RPMI8226 (cell line): Measurements from ENCODE around the gene NSUN2.
A peak's percentile ranks its signal among the peaks of the same experiment; 100 is the strongest.
"Not testable (repeated sequence)": the region's sequence is repeated elsewhere in the genome, so short reads cannot be mapped to it uniquely, and the experiment has no call there.

ENCODE experiments used
- DNase-seq: peaks from one replicate; pipeline ENCODE4 v3.0.0-alpha.2; 2015

The NSUN2 gene

GRCh38 chr5:6632888-6633468 is at the start of gene NSUN2, which contains the start of gene SRD5A1:
TSS of gene NSUN2 (minus strand) at chr5:6633044. CDS start at chr5:6632979, 65 bp downstream.
TSS of gene SRD5A1 (plus strand) at chr5:6633440. CDS start at chr5:6633577, 137 bp downstream.
- peak; percentile 87 for DNase-seq

- DNase-seq, result no peak
Measured at GRCh38 chr5:6682239-6682638, 49.4 kb upstream of the NSUN2 start.

GRCh38 chr5:6681682-6682081 is 48.8 kb upstream of the NSUN2 start:
- no peak for DNase-seq

GRCh38 chr5:6680922-6681321 is 48.1 kb upstream of the NSUN2 start:
- no peak for DNase-seq

- DNase-seq, result no peak
Measured at GRCh38 chr5:6678385-6678784, 45.5 kb upstream of the NSUN2 start.

GRCh38 chr5:6676702-6677101 is 43.9 kb upstream of the NSUN2 start:
- DNase-seq, result no peak

GRCh38 chr5:6675784-6676491 is 43.1 kb upstream of the NSUN2 start:
- no peak for DNase-seq

GRCh38 chr5:6674886-6675285 is 42.0 kb upstream of the NSUN2 start:
- DNase-seq, result no peak

- DNase-seq, result no peak
Measured at GRCh38 chr5:6674421-6674820, 41.6 kb upstream of the NSUN2 start.

GRCh38 chr5:6673963-6674362 is 41.1 kb upstream of the NSUN2 start:
- DNase-seq, result no peak

- DNase-seq, result no peak
Measured at GRCh38 chr5:6673031-6673430, 40.2 kb upstream of the NSUN2 start.

- not testable (repeated sequence) for DNase-seq
Measured at GRCh38 chr5:6668717-6669116, 35.9 kb upstream of the NSUN2 start.

GRCh38 chr5:6667648-6668047 is 34.8 kb upstream of the NSUN2 start:
- no peak for DNase-seq

- no peak for DNase-seq
Measured at GRCh38 chr5:6666762-6667161, 33.9 kb upstream of the NSUN2 start.

- no peak for DNase-seq
Measured at GRCh38 chr5:6660688-6661087, 27.8 kb upstream of the NSUN2 start.

- no peak for DNase-seq
Measured at GRCh38 chr5:6659941-6660684, 27.3 kb upstream of the NSUN2 start.

- no peak for DNase-seq
Measured at GRCh38 chr5:6656680-6657079, 23.8 kb upstream of the NSUN2 start.

- no peak for DNase-seq
Measured at GRCh38 chr5:6655432-6655831, 22.6 kb upstream of the NSUN2 start.

- no peak for DNase-seq
Measured at GRCh38 chr5:6652025-6652424, 19.2 kb upstream of the NSUN2 start.

GRCh38 chr5:6649681-6650080 is 16.8 kb upstream of the NSUN2 start:
- no peak for DNase-seq

- no peak for DNase-seq
Measured at GRCh38 chr5:6649186-6649585, 16.3 kb upstream of the NSUN2 start.

- DNase-seq, result not testable (repeated sequence)
Measured at GRCh38 chr5:6645571-6646362, 12.9 kb upstream of the NSUN2 start.

GRCh38 chr5:6644794-6645241 is 12.0 kb upstream of the NSUN2 start:
- DNase-seq, result no peak
